GM18502 (cell line): ENCODE measurements around the gene MATK.
"Not testable (repeated sequence)": the region's sequence is repeated elsewhere in the genome, so short reads cannot be mapped to it uniquely, and the experiment has no call there.

Experiments used
- ATAC-seq: cut with Tn5 transposase; IDR thresholded peaks from one replicate; pipeline ENCODE4 v1.9.1; 2021; ENCODE audit warnings: mild to moderate bottlenecking; ENCODE audit not compliant: unreplicated experiment, poor library complexity

MATK gene

DNA sequence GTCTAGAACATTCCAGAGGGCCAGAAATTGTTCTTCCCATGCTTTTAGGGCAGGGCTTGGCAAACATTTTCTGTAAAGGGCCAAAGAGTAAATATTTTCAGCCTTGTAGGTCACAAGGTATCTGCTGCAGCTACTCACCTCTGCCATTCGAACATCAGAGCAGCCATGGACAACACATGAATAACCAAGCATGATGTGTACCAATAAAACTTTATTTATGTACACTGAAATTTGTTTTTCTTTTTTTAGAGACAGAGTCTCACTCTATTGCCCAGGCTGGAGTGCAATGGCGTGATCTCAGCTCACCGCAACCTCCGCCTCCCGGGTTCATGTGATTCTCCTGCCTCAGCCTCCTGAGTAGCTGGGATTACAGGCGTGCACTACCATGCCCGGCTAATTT lies 28.5 kb downstream of the MATK start:
- ATAC-seq = not testable (repeated sequence)

DNA sequence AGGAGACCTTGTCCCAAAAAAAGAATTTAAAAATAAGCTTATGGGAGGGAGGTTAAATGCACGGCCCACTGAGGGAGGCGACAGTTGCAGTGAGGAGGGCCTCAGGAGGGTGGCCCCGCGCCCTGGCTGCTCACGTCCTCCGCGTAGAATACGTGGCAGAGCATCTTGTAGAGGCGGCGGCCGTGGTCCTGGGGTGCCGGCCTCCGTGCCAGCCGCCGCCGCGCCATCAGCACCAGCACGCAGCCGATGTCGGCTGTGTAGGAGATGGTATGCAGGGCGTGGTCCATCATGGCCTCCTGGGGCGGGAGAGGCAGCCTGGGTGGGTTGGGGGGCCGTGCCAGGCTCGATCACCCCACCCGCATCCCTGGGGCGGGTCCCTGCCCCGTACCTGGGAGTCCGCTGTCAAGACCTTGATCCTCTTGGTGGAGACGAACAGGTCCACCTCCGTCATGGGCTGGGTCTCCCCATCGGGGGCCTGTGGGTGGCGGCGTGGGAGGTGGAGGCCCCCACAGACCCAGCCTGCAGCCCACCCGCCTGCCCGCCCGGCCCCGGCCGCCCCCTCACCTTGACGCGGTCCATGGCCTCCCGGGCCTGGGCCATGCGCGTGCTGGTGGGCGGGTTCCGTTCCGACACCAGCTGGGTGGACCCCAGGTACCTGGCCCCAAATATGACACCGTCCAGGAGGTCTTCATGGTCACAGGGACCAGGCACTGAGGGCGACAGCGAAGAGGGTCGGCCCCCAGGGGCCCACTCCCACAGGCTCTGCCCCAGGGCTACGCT lies 32.4 kb downstream of the MATK start:
- ATAC-seq = no peak

DNA sequence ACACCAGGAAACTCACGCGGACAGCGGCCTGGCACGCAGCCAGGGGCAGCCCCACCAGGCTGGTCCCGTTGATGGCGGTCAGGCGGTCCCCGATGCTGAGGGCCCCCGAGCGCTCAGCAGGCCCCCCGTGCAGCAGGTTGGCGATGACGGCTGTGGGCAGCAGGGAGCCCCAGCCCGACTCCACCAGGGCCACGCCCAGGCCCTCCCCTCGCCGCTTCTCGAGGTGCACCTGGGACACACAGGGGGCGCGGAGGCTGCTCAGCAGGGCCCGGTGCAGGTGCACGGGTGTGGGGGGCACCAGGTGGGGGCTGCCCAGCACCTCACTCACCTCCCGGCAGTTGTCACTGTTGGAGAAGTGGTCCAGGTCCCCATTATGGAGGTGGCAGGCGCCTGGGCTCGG lies 33.7 kb downstream of the MATK start:
- no peak for ATAC-seq

DNA sequence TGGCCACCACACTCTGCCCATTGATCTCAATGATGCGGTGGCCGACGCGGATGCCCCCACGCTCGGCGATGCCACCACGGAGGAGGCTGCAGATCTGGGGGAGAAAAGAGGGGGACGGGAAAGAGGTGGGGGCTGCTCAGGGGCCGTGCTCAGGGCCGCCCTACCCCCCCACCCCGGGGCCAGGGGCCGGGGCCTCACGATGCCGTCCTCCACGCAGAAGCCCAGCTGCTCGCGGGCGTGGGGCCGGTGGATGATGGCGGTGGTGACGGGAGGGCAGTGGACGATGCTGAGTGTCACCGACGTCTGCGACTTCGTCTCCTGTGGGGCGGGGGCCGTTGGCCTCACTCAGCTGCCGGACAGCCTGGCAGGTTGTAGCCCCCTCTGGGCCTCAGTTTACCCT lies 34.9 kb downstream of the MATK start:
- no peak for ATAC-seq

DNA sequence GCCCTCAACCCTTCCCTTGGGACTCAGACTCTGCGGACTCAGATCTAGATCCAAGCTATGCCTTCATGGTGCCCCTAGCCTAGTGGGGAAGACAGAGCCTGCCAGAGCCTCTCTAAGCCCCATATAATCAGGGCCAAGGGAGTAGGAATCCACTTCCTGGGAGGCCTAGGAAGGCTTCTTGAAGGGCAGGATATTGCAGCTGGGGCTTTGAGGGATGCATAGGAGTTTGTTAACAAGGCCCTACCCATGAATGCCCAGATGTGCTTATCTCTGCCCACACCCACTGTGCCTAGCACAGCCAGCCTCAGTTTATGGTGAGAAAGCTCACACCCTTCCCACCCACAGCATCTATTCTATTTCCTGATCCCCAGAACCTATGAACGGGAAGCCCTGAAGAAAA lies 36.0 kb downstream of the MATK start:
- ATAC-seq = no peak

DNA sequence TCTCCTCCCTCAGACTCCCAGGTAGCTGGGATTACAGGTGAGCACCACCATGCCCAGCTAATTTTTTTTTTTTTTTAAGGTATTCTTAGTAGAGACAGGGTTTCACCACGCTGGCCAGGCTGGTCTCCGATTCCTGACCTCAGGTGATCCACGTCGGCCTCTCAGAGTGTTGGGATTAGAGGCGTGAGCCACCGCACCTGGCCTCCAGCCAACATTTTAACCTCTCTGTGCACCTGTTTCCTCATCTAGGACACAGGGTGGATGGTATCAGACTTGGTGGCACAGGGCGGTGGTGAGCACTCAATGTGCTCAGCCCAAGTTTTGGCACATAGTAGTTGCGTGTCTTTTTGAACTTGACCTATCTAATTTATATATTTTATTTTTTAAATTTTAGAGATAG lies 37.2 kb downstream of the MATK start:
- no peak for ATAC-seq

DNA sequence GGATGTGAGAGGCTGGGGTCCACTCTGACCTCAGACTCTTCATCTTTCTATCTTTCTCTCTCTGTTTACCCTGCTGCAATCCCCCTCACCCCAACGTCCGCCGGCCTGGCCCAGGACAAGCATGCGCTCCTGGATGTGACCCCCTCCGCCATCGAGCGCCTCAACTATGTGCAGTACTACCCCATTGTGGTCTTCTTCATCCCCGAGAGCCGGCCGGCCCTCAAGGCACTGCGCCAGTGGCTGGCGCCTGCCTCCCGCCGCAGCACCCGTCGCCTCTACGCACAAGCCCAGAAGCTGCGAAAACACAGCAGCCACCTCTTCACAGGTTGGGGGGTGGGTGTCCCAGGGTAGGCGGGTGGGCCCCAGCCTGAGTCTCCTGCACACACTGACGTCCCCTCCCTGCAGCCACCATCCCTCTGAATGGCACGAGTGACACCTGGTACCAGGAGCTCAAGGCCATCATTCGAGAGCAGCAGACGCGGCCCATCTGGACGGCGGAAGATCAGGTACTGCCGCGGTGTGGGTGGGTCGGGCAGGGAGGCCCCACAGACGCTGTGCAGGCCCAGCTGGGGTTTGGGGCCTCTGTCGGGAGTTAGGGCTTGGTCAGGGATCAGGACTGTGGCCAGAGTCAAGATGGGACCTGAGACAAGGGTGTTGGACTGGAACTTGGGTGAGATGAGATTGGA lies 39.7 kb downstream of the MATK start:
- ATAC-seq = no peak

DNA sequence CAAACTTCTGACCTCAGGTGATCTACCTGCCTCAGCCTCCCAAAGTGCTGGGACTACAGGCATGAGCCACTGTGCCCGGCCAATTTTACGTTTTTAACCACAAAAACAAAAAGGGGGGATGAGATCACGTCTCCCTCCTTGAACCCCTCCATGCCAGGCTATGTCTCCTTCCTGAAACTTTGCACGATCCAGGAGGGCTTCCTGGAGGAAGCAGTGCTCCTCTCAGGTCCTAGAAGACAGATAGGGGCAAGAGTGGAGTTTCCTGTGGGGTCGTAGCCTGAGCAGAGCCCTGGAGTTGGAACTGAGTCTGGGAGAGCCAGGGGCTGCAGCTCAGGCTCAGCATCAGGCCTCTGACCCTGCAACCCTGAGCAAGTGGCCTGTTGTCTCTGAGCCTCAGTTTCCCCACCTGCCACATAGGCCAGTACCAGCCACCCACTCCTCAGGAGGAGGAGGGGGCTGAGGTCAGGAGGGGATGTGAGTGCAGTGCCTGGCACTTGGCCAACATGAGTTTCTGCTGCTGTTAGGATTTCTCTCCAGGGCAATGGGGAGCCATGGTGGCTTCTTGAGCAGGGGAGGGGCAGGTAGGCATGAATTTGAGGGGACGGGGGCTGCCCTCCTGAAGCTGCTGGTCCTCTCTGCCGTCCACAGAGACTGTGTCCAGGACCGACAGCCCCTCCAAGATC lies 40.7 kb downstream of the MATK start:
- ATAC-seq = no peak

DNA sequence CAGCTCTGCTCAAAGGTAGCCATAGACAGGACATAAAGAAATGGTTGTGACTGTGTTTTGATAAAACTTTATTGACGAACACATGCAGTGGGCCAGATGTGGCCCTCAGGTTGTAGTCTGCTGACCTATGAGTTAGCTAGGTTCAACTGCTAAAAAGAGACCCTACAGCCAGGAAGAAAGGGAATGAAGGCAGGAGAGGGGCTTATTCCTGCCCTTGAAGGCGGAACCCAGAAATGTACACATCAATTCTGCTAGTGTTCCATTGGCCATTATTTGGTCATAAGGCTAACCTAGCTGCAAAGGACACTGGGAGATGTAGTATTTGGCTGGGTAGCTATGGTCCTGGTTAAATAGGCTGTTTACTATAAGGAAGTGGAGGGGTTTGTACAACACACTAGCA lies 42.7 kb downstream of the MATK start:
- ATAC-seq = no peak

DNA sequence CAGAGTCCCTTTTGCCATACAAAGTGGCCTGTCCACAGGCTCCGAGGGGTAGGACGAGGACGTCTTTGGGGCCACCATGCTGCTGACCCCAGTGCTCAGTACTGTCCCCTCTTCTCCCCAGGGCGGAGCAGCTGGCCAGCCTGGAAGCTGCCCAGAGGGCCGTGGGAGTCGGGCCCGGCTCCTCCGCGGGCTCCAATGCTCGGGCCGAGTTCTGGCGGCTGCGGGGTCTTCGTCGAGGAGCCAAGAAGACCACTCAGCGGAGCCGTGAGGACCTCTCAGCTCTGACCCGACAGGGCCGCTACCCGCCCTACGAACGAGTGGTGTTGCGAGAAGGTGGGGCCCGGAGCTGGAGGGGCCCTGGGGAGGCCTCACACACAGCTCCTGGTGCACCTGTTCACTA lies 45.8 kb downstream of the MATK start:
- no peak for ATAC-seq

DNA sequence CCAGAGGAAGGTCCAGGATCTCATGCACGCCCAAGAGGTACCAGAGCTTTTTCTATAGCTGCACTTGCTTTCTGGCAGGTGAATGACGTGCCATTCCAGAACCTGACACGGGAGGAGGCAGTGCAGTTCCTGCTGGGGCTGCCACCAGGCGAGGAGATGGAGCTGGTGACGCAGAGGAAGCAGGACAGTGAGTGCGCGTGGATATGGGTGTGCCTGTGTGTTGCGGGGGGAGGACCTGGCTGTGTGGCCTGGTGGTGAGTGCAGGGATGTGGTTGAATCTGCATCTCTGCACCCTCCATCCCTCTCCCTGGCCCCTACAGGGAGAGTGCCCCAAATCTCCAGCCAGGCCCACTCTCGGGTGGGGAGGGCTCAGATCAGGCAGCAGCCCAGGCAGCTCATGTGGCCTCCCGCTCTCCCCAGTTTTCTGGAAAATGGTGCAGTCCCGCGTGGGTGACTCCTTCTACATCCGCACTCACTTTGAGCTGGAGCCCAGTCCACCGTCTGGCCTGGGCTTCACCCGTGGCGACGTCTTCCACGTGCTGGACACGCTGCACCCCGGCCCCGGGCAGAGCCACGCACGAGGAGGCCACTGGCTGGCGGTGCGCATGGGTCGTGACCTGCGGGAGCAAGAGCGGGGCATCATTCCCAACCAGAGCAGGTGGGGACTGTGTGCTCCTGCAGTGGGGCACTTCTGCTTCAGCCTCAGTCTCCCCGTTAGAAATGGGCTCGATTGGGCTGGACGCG lies 47.5 kb downstream of the MATK start:
- no peak for ATAC-seq

DNA sequence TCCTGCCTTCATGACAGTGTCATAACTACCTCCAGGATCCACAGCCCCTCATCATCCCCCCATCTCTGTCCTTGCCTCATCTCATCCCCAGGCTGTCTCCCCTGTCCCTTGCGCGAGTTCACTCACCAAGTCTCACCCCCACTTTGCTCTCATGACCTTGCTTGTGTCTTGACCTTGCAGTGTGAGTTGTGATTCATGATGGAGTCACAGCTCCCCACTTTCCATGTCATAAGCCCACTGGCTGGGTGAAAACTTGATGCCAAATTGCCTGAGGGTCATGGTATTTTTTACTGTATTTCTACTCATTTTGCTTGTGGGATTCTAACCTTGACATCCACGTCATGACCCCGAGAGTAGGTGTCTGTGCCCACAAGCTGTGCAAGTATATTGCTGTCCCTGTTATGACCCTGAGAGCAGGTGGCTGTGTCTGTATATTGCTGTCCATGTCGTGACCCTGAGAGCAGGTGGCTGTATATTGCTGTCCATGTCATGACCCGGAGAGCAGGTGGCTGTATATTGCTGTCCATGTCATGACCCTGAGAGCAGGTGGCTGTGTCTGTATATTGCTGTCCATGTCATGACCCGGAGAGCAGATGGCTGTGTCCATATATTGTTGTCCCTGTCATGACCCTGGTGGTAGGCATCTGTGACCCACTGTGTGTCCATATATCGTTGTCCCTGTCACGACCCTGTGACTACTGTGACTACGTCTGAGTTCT lies 48.5 kb downstream of the MATK start:
- no peak for ATAC-seq

DNA sequence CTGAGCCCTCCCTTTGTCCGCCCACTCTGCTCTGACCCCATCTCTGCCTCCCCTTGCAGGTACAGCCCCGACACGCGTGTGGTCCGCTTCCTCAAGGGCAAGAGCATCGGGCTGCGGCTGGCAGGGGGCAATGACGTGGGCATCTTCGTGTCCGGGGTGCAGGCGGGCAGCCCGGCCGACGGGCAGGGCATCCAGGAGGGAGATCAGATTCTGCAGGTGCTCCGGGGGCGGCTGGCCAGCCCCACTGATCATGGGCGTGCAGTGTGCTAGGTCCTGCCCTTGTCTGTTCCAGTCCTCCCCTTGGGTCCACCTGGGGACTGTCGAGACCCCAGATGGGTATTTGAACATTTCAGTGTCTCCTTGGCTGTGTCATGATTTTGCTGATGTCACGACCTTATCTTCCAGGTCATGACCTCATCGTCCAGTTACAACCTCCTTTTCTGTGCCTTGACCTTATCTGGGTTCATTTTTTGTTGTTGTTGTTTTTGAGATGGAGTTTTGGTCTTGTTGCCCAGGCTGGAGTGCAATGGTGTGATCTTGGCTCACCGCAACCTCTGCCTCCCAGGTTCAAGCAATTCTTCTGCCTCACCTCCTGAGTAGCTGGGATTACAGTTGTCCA lies 50.0 kb downstream of the MATK start:
- no peak for ATAC-seq

DNA sequence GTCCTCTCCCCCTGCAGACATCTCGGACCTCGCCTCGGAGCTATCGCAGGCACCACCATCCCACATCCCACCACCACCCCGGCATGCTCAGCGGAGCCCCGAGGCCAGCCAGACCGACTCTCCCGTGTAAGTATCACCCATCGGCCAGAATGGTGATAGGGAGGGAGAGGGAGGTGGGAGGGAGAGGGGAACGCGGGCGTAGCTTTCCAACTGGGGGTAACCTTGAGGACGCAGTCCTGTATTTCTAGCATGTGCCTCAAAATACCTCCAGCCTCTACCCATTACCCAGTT lies 51.9 kb downstream of the MATK start:
- no peak for ATAC-seq

DNA sequence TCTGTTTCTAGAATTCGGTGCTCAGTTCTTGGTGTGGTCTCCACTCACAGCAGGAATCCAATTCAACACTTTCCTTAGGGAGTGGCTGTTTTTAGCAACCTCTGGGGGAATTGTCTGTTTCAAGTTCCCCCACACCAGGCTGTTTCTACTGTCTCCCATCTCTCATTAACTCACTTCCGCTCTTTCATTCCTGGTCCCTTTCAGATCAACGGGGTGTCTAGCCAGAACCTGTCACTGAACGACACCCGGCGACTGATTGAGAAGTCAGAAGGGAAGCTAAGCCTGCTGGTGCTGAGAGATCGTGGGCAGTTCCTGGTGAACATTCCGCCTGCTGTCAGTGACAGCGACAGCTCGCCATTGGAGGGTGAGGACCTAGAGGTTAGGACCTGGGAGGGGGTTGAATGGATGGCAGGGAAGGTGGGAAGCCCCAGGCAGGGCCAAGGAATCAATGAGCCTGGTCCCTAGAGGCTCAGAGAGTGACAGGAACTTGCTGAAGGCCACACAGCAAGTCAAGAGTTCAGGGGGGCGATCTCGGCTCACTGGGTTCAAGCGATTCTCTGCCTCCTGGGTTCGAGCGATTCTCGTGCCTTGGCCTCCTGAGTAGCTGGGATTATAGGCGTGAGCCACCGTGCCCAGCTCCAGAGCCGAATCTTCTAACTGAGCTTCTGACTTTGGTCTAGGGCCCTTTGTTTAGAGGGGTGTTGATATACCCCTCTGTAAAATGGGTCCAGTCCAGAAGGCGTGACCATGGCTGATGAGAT lies 52.5 kb downstream of the MATK start:
- no peak for ATAC-seq

DNA sequence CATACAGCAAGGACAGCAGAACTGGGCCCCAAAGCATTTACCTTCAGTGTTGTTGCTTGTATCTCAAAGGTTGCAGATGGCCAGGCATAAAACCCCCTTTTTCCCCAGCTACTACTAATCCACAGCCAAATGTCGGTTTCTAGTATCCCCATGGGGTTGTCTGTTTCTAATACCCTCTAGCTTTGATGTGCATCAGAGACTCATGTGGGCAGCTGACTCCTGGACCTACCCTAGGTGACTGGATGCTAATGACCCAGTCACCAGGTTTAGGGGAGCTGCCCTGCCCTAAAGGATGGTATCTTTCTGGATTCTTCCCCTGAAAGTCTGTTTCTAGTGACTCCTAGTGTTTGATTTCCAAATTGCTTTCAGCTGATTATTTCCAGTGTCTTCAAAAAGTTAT lies 54.1 kb downstream of the MATK start:
- no peak for ATAC-seq

DNA sequence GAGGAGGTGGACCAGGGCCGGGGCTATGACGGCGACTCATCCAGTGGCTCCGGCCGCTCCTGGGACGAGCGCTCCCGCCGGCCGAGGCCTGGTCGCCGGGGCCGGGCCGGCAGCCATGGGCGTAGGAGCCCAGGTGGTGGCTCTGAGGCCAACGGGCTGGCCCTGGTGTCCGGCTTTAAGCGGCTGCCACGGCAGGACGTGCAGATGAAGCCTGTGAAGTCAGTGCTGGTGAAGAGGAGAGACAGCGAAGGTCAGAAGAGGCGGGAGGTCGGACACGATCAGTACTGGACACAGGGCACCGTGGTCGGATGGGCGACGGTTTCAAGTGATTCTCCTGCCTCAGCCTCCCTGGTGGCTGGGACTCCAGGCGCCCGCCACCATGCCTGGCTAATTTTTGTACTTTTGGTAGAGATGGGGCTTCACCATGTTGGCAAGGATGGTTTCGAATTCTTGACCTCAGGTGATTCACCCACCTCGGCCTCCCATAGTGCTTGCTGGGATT lies 55.7 kb downstream of the MATK start:
- no peak for ATAC-seq
